GM03348 (cell line): Measurements from ENCODE around the gene PTDSS2.
A peak's percentile ranks its signal among the peaks of the same experiment; 100 is the strongest.
"Not testable (repeated sequence)": the region's sequence is repeated elsewhere in the genome, so short reads cannot be mapped to it uniquely, and the experiment has no call there.

ENCODE experiments used
- DNase-seq: peaks from one replicate; pipeline ENCODE4 v3.0.0; 2012; ENCODE audit warnings: low spot score

Gene PTDSS2

DNA sequence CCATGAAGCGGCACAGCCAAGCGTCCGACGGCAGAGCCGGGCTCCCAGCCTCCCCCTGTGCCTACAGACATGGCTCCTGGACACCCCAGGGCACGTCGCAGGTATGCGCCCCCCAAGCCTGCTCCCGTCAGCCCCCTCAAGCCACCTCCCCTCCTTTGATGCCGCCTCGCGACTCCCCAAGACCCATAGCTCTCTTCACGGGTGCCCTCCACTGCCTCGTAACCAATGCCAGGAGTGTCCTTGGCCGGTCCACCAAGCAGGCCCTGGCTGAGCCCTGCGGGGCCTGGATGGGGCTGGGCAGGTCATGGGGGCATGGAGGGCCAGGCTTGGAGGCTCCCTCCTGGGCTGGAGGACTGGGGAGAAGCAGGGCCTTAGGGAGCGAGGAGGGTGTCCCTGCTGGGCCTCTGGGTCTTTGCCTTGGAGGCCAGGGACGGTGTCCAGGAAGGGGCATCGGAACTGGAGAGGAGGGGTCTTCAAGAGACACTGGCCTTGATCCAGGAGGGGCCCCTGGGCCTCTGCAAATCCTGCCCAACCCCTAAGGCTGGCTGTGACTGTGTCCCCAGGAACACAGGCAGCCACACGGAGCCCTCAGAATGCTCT is 17.5 kb upstream of the PTDSS2 start:
- DNase-seq, result no peak

DNA sequence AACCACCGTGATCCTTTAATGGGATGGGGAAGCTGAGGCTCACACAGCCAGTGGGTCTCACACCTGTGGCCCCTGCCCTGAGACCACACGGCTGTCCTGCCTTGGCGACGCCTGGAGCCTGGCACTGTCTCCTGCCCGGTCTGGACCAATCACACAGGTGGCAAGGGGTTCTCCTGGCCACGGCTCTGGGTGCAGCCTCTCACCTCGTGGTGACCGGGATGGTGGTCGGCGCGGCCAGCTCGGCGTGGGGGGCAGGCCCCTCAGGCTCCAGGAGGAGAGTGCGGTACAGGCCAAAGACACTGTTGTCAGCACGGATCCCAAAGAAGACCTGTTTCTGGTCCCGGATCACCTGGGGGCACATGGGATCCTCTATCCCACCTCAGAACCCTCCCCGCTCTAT is 17.0 kb upstream of the PTDSS2 start:
- DNase-seq, result no peak

DNA sequence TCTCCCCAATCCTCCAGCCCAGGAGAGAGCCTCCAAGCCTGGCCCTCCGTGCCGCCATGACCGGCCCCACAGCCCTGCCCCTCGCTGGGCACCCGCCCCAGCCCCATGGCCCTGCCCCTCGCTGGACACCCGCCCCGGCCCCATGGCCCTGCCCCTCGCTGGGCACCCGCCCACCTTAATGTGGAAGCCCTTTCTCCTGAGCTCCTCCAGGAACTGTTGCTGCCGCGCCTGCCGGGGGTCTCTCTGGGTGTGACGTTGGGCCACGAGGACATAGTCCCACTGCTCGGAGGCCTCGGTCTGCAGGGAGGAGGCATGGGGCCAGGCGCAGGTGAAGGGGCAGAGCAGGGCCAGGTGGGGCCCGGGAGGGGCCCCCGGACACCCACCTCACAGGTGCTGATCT is 16.4 kb upstream of the PTDSS2 start:
- no peak for DNase-seq

DNA sequence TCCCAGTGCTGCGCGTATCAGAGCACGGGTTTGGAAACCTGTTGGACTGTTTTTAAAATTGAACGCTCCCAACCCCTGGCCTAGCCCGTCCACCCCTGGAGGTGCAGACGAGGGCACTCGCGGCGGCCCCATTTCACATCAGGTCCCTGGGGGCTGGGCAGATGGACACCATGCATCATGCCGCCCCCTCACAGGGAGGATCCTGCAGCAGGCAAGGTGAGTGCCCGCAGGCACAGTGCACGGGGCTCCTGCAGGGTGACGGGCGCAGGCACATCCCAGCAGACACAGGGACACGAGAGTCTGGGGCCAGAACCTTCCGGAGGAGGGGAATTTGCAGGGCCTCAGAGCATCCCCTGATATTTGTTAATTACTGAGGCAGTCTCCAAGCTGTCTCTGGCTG is 15.6 kb upstream of the PTDSS2 start:
- no peak for DNase-seq

DNA sequence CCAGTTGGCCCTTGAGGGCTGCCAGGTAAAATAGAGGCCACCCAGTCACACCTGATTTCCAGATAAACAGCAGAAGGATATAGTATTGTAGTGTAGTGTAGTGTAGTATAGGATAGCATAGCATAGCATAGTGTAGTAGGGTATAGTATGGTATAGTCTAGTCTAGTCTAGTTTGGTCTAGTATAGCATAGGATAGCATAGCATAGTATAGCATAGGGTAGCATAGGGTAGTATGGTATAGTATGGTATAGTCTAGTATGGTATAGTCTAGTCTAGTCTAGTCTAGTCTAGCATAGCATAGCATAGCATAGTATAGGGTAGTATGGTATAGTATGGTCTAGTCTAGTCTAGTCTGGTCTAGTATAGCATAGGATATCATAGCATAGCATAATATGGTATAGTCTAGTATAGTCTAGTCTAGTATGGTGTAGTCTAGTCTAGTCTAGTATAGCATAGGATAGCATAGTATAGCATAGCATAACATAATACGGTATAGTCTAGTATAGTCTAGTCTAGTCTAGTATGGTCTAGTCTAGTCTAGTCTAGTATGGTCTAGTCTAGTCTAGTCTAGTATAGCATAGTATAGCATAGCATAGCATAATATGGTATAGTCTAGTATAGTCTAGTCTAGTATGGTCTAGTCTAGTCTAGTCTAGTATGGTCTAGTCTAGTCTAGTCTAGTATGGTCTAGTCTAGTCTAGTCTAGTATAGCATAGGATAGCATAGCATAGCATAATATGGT is 14.9 kb upstream of the PTDSS2 start:
- not testable (repeated sequence) for DNase-seq

DNA sequence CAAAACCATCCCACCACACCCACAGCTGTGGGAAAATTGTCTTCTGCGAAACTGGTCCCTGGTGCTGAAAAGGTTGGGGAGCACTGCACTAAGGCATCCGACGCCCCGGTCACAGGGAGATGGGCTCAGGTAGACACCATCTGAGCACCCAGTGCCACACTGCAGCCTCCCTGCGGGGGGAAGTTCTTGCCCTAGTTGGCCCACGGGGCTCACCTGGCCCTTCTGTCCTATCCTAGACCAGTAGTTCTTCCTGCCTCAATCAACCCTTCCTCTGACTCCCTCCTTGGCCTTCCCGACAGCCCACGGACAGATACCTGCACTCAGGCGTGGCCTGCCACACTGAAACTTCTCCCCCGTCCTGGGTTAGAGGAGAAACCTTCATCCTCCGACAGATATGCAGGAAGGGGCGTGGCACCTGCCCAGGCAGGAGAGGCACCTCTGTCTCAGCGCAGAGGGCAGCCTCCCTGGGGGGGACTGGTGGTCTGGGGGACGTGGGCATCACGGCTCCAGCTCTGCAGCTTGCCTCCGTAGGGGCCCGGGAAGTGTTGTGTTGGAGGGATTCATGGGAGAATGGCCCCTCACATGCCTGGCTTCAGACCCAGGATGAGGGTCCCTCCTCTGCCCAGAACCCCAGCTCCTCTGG is 12.7 kb upstream of the PTDSS2 start:
- no peak for DNase-seq

DNA sequence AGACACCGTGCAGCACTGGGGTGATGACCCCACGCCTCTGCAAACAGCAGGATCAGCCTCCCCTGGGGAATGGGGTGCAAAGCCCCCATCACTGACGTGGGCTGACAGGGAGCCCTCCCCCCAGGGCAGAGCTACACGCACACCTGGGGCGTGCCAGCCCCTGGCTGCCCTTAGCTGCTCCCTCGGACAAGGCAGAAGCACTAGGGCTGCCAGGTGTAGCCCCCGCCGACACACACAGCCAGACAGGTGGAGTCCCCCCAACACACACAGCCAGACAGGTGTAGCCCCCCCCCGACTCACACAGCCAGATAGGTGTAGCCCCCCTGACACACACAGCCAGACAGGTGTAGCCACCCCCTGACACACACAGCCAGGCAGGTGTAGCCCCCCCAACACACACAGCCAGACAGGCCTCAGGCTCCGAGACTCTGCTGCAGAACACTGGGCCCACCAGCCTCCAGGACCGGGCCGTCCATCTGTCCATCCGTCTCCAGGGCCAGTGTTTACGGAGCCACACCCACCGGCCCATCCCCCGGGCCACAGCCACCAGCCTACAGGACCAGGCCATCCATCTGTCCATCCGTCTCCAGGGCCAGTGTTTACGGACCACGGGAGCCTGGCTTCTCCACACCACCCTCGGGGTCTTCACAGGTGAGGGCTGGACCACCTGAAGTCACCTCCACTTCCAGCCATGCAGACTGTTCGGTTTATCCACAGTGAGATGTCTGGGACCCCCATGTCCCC is 11.8 kb upstream of the PTDSS2 start:
- no peak for DNase-seq

DNA sequence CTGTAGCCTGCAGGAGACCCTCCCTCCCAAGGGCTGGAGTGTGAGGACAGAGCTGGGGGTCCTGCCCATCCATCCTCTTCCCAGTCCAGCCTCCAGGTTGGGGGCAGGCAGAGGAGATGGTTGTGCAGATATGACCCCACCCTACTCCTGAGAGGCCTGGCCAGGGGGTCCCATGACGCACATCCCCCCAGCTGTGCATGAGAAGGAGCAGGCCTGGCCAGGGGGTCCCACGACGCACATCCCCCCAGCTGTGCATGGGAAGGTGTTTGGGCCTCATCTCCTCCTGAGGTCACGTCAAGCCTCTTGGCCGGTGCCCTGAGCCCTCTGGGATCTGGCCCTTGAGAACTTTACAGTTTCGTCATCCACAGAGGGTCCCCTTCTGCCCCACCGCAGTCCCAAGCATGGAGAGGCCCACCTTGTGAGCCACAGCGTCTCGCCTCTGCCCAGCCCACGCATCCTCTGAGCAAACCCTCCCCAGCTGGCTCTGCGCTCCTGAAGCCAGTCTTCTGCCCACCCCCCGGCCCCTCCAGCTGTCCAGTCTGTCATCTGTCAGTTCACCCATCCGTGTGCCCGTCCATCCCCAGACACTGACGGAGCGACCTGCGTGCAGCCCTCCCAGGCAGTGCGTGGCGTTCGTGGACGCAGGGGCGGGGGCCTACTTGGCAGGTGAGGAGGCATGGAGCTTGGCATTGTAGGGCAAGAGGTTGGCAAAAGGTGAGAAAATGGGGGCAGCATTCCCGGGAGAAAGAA is 10.6 kb upstream of the PTDSS2 start:
- DNase-seq, result no peak

DNA sequence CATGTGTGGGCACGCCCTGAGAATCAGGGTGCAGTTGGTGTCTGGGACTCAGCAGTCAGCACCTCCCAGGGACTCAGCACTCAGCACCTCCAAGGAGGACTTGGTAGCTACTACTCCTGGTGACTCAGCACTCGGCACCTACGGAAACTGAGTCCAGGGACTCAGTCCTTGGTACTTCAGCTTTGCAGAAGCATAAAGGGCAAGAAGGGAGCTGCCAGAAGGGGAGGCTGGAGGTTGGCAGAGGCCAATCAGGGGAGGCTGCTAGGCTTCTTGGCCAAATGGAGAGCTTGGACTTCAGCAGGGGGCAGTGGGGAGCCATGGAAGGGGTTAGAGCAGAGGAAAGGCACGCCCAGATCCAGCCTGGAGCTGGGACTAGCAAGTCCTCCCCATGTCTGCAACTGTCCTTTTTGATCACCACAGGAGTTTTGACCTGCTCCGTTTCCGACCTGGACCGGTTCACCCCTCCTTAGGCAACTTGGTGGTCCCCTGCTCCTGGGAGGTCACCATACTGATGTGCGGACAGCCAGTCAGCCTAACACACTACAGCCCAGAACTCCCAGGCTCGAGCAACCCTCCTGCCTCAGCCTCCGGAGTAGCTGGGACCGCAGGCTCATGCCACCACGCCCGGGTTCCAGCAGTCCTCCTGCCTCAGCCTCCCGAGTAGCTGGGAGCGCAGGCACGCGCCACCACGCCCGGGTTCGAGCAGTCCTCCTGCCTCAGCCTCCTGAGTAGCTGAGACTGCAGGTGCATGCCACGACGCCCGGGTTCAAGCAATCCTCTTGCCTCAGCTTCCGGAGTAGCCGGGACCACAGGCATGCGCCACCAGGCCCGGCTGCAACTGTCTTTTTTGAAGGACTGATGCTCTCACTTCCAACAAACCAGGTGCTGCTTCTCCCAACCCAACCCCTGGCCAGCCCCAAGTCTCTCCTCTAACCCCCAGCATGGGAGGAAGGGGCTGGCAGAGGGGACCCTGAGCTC is 9.7 kb upstream of the PTDSS2 start:
- no peak for DNase-seq

DNA sequence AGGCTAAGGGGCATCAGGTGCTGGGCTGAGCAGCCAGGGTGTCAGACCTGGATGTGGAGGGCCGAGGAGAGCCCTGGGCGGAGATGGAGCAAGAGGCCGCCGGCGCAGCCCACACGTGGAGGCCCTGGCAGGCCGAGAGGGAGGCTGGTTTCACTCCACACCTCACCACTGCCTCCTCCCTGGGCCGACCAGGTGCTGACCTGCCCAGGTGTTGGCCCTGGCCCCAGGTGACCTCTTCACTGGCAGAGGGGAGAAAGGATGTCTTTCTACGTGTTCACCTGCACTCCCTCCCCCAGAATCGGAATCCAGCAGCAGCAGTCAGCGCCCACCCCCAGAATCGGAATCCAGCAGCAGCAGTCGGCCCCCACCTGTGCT is 9.0 kb upstream of the PTDSS2 start:
- no peak for DNase-seq

DNA sequence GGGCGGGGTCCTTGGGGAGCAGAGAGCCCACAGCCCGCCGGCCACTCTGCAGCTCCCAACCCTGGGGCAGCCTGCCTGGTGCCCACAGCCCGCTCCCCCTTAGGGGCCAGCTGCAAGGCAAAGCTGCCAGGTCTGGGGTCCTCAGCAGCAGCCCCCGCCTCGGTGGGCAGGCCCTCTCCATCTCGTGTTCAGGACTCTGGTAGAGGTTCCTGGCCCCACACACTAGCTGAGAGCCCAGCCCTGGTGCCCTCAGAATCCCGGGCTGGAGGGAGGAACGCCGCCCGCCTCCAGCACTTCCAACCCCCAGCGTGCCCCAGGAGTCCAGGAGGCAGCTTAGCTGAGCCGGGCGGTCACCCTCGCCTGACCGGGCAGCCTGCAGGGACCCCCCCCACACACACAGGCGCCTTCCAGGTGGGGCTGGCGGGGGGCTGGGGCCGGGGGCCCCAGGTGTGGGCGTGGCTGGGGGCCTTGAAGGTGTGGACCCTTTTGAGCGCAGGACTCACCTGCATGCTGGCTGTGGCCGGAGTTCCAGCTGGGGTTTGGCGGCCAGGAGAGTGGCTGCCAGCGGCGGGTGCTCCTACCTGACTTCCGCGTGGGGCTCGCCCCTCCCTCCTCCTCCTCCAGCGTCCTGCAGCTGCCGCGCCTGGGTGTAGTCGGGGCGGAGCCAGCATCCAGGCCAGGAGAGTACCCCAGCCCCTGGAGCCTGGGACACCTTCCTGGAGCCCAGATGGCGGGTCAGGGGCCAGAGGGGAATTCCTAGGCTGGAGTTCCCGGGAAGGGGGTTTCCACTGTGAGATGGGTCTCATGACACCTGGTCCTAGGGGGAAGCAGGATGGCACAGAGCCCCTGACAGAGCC is 8.4 kb upstream of the PTDSS2 start, which contains the start of gene ANO9:
Gene ANO9 (minus strand): TSS at position 594 of the 857 bp plus-strand sequence. CDS start 85 bp downstream, at position 509.
- no peak for DNase-seq

DNA sequence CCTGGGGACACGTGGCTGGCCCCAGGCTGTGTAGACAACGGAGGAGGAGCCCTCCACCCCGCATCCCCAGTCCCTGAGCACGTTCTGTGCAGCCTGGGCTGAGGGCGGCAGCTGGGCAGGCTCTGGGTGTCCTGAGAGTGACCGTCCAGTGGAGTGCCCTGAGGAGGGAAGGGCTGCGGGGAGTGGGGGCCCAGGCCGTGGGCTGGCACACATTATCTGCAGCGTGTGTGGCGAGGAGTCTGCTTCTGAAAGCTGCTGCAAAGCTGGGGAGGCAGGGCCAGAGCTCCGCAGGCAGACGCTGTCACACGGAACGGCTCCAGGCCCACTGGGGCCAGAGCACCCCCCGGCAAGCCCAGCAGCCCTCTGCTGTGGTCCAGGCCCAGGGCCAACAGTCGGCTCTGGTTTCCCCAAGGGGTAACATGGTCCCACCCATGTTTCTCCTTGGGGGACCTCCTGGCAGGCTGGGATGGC is 7.4 kb upstream of the PTDSS2 start:
- no peak for DNase-seq

DNA sequence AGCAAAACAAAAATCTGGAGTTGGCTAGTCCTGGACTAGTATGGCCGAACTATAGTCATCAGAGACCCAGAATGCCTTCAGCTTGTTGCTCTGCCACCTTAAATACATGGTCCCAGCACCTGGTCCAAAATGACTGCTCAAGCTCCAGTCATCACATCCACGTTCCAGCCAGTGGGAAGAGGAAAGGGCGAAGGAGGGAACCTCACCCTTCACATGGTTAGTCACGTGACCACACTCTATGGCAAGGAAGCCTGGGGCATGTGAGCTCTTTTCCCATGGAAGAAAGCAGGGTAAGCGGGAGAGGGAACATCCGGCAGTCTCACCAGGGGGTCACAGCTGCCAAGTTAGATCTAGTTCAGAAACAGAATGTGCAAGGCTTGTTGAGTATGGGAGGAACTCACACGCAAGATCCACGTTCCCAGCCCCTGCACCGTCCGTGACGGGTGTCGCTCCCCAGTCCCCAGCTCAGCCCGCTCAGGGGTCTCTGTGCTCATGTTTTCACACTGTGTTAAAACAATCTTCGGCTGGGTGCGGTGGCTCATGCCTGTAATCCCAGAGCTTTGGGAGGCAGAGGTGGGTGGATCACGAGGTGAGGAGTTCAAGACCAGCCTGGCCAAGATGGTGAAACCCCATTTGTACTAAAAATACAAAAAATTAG is 6.4 kb upstream of the PTDSS2 start:
- DNase-seq, result peak; percentile 42

DNA sequence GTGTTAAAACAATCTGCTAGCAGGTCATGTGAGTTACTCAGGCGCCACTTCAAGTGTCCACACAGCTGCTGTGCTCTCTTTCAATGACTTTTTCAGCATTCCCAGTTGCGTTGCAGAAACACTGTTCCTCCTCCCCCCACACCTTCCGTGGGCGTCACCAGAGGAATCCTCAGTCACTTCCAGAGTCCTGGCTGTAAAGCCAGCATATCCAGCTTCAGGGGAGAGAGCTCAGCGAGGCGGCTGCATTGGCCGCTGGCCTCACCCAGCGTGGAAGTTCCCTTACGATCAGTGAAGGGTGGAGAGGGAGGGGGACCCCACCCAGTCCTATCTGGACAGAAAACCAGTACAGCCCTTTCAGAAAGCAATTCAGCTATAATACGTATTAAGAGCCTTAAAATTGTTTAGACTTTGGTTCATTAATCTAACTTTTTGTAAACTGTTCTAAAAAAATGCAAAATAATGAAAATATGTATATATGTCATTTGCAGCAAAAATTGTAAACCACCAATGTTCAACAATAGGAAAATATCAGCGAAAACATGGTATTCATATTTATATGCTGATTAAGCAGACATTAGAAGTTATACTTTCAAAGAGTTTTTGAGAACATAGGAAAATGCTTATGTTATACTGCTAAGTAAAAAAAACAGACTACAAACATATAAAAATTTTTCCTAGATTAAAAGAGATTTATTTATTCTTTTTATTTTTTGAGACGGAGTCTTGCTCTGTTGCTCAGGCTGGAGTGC is 5.5 kb upstream of the PTDSS2 start:
- peak; percentile 73 for DNase-seq

DNA sequence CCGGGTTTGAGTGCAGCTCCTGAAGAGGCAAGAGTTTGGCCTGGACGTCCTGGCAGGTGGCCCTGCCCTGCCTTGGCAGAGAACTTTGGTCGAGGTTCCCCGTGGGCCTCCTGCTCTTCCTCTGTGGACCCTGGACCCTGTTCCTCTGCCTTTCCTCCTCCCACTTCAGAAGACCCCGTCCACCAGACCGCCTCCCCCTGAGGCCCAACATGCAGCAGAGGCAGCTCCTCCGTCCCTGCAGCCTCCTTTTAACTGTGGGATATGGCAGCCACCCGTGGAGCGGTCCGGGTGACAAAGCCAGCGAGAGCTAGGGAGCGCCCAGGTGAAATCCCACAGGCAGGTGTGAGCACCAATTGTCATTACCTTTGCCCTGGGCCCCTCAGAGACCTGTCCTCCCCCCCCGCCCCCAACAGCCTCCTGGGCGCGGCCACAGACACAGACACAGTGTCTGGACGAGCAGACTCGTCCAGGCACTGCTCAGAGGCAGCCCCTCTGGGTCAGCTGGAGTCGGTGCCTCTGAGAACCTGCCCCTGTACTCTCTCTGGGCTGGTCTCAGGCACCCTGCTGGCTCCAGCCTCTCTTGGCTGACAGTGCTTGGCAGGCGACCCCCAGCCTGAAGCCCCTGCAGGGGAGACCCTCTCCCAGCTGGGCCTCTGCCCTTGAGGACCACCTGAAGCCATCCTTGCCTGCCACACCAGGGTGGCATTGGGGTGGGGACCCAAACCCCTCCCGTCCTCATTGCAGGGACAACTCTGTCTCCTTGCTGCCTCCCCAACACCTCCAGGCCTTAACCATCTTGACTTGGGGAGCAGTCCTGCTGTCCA is 4.1 kb upstream of the PTDSS2 start:
- DNase-seq, result no peak

DNA sequence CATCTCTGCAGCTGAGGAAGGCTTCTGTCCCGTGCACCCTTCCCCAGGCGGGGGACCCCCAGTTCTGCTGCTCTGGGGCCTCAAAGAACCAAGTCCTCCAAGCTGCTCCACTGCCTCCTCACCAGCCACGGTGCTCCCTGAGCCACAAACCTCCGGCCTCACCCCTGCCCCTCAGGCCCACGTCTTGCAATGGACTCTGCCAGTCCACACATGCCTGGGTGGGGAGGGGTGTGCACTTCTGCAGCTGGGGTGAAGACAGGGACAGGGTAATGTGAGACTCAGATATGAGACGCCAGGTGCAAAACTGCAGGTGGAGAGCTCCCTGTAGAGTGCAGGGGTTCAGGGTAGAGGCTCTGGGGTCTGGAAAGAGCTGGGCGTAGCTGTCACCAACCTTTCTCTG is 3.2 kb upstream of the PTDSS2 start:
- no peak for DNase-seq

DNA sequence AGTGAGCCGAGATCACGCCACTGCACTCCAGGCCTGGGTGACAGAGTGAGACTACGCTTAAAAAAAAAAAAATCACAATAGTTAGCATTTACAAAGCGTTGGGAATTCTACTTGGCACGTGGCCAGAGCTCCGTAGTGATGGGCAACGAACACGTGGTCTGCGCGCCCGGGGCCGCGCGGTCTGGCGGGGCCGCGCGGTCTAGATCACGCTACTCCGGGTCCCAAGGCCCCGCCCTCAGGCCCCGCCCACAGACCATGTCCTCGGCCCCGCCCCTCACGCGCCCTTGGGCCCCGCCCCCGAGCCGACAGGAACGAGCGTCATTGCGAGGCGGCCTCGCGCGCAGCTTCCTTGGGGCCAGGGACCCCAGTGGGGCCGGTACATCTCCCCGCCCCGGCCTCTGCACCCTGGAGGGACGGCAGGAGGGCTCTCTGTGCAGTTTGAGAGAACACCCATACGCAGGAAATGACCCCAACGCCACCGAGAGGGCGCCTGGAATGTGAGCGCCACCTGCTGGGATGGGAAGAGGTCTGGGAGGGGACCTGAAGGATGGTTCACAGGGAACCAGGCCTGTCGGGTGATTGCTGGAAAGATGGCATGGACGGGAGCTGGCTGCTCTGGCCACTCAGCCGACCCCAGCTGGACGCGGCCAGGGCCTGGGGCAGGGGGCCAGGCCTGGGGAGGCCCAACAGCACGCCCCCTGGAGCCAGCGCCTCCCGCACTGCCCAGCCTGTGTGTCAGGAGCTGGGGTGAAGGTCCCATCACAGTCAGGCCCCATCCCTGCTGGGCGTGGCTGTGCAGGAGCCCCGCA is 2.0 kb upstream of the PTDSS2 start:
- peak; percentile 98 for DNase-seq
